EH (cell line): ENCODE results near the gene RHBDF2.

Experiments
- DNase-seq: peaks from one replicate; pipeline ENCODE4 v3.0.0-alpha.2; 2015; ENCODE audit warnings: low read depth

Gene RHBDF2

DNA sequence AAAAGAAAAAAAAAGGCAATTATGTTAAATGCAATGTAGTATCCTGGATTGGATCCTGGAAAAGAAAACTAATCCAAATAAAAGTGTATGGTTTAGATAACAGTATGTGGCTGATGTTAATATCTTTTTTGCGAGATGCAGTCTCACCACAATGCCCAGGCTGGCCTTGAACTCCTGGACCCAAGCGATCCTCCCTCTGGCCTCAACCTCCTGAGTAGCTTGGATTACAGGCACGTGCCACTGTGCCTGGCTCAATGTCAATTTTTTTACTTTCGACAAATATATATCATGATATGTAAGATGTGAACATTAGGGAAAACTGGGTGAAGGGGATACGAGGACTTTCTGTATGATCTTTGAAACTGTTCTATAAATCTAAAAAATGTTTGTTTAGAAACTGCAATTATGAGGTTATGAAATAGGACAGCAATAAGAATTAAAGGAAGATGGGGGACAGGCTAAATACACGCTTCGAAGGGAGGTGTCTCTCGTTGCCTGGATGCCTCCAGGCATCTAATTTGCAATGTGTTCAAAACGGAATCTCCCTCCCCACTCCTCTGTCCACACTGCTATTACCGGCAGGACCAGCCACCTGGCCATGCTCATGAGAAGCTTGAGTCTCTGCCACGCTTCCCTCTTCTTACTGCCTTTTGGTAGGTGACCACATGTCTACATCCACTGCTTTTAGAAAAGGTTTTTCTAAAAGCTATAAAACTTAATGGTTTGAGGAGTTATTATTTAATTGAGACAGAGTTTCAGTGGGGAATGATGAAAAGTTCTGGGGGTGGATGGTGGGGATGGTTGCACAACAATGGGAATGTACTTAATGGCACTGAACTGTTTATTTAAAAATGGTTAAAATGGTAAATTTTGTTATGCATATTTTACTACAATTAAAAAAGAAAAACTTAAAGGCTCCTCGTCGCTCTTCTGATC, 63.5 kb downstream of the RHBDF2 start:
- peak; percentile 26 for DNase-seq

DNA sequence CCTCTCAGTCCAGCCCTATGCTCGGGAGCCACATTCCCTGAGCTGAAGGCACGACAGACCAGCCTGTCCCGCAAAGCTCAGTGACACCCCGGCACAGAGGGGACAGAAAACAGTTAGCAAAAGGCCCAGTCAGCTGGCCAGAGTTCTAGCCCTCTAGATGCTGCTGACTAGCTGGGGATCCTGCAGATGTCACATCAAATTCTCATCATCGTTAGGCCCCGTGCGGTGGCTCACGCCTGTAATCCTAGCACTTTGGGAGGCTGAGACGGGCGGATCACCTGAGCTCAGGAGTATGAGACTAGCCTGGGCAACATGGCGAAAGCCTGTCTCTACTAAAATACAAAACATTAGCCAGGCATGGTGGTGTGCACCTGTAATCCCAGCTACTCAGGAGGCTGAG, 65.5 kb downstream of the RHBDF2 start:
- no peak for DNase-seq

DNA sequence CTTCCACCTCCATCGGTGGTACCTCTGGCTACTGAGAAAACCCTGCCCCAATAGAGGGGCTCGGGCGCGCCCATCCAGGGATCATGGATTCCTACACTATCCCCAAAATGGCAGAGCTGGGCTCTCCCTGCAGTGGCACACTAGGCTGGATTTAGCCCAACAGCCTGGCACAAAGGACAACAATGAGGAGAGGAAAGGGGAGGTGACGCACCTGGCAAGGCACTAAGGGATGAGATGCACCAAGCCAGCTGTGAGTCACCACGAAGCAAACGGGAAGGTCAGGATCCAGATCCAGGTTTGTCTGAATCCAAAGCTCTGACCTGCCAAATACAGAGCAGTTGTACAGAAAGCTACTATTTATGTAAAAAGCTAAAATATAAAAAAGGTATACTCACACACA, 66.4 kb downstream of the RHBDF2 start:
- DNase-seq = no peak

DNA sequence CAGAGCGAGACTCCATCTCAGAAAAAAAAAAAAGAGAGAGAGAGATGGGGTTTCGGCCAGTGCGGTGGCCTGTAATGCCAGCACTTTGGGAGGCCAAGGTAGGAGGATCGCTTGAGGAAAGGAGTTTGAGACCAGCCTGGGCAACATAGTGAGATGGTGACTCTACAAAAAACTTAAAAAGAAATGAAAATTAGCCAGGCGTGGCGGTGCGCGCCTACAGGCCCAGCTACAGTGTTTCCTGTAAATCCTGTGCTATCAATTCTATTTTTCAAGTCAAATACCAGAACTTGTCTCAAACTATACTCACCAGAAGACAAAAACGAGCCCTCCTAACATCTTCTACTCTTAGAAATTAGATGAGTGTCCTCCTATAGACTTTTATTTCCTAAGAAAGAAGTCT, 67.5 kb downstream of the RHBDF2 start:
- DNase-seq = no peak

DNA sequence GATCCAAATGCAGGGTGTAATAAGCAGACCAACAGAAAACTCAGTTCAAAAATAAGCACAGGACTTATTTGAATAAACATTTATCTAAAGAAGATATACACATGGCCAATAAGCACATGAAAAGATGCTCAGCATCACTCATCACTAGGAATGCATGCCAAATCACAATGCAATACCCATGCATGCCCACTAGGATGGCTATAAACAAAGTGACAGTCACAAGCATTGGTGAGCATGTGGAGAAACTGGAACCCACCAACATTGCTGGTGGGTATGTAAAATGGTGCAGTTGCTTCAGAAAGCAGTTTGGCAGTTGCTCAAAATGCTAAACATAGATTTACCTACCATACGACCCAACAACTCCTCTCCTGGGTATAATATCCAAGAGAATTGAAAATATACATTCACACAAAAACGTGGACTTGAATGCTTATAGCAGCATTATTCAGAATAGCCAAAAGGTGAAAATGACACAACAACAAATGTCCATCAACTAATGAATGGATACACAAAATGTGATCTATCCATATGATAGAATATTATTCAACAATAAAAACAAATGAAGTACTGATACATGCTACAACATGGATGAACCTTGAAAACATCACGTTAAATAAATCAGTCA, 68.4 kb downstream of the RHBDF2 start:
- DNase-seq = peak; percentile 34

DNA sequence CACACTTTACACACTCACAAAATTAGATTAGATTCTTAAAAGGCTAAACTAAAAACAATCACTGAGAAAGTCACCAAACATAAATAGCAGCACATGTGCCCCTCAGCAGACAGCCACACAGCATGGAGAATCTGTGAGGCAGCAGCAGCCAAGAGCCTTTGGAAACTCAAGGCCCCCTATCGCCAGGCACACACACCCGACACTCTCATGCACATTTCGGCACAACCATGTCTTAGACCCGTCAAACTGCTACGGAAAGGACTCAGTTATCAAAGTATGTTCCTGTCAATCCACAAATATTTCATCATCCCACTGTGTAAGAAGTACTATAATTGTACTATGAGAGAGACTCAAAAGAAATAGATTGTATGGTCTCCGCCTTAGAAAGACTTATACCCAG, 69.2 kb downstream of the RHBDF2 start:
- no peak for DNase-seq

DNA sequence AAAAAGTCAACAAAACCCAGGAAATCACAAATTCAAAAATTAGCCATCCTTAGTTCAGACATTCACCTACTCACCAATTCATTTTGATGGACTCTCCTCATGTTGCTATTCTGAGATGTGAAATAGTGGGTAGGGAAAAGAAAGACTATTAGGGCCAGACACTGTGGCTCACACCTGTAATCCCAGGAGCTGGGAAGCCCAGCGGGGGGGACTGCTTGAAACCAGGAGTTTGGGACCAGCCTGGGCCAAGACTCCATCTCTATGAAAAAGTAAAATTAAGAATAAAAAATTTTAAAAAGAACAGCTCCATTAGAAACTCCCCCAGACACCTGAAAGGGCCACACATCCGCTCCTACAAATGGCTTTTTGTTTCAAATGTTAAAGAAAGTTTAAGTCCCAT, 69.7 kb downstream of the RHBDF2 start:
- DNase-seq = no peak

DNA sequence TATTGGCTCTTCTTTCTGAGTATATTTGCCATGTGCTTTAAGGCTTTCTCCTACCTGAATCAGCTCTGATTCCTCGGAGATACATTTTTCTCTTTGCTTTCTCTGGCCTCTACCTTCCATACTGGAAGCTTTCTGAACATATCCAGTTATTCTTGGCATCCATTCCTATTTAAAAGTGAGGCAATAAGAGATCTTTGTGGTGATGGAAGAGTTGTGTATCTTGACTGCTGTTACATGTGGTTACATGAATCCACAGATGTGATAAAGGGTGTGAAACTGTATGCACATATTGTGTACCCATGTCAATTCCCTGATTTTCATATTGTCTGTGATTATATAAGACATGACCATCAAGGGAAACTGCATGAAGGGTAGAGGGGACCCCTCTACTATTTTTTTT, 72.7 kb downstream of the RHBDF2 start:
- peak; percentile 13 for DNase-seq

DNA sequence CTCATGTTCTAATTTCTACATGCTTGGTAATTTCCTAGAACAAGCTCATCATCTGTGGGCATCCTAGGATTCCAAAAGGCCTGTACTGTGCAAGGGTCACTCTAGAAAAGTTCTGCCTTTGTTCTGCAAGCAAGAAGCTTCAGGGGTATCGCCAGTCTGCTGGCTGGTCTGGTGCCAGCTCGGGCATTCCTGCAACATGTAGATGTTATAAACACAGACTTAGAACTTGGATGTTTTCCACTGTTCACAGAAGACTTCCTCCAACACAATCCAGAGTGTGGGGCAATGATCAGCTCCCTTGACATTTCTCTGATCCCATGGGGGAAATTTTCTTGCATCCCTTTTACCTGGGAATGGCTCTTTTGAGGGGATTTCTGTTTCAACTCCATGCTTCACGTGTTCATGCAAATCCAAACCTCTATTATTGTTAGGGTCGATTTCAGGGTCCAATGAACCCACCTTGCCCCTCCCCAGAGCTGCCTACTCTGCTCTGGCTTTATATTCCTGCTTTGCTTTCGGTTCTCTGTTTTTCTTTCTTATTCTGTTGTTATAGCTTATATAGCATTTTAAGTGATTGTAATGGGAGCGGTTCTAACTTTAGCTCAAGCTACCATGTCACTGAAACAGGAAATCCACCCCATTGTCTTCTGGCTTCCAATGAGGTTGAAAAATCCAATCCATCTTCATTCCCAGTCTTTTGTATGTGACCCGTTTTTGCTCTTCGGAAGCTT, 73.6 kb downstream of the RHBDF2 start:
- peak; percentile 79 for DNase-seq

DNA sequence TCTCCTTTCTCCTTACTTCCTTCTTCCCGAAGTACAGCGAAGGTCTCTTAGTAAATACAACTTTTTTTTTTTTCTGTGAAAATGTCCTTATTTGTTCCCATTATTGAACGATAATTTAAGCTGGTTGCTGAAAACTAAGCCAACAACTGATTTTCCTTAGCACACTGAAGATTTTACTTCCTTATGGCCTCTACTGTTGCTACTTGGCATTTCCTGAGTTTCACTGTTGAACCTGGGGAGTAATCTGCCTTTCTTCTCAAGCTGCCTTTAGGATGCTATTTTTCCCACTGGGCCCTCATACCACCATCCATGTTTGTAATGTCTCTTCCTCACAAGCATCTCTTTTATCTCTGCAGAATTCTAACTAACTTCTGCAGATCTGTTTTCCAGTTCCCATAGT, 74.4 kb downstream of the RHBDF2 start:
- DNase-seq = no peak

DNA sequence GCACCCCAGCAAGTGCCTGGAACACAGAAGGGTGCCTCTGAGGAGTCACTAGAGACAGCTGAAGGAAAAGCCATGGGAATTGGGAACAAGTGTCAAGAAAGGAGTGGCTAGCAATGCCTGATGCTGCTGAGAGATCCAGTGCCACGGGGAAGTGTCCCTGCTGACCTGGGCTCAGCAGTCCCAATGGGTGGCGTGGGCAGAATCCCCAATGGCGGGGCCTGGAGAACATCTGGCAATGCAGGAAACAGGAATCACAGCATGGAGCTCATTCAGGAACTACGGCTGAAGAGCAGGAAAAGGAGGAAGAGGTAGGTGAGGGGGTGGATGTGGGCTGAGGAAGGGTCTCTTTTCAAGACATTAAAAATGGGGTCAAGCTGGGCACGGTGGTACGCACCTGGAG, 78.4 kb downstream of the RHBDF2 start:
- no peak for DNase-seq

DNA sequence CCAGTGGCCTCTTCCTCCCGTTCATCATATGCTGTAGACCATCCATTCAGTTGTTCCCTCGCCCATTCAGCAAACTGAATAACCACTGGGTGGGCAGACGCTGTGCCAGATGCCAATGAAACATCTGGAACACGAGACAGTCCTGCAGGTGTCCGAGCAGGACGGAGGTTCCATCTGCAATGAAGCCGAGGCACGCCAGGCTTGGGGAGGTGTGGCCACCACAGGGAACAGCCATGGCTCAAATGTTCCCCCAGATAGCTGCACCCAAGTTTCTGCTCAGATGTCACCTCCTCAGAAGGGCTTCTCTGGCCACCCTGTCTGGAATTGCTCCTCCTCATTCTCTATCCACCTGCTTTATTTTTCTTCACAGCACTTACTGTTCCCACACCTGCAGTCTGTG, 78.8 kb downstream of the RHBDF2 start:
- no peak for DNase-seq

DNA sequence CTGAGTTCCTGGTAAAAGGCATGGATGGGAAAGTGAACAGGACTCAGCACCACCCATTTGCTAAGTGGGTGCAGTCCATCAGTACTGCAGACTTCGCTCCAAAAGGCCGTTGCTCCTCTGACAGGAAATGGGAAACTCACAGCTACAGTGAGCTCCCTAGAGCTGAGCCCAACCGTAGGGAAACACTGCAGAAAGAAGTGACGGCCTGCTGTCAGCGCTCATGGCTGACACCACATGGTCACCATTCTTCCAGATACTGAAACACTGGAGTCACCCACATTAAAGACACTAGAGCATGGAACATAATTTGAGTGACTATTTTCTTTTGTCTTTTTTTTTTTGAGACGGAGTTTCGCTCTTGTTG, 80.2 kb downstream of the RHBDF2 start:
- DNase-seq = peak; percentile 41
